ENCODE data around the gene PARD3. TPM values are rescaled to one million over a fixed set of nuclear protein-coding genes. Genes with fewer than 3 reads are reported as not detected.

PARD3 gene
- total and polyA plus RNA-seq, 2 donors (not counting 3 experiments of a cell fraction or from before 2014, with no cell fraction given): 7.3 to 24.1 TPM

- H3K27me3 ChIP-seq (ENCODE audit: control insufficient read depth in 2 of 2, insufficient read depth in 2 of 2, low read length in 2 of 2): no peaks in the 10 kb centered on the region
- no peaks in the 10 kb centered on the region for H3K4me1 ChIP-seq (ENCODE audit: control insufficient read depth, extremely low read depth, insufficient read depth, low read length)
- no TSS peak for BruUV-seq (replicated peaks)
- no peaks in the 10 kb centered on the region for H3K79me2 ChIP-seq (ENCODE audit: control insufficient read depth, insufficient read depth, low read length)
- no peak overlapping the region for H2AFZ ChIP-seq (ENCODE audit: low read depth, low read length)
- CTCF ChIA-PET: no interaction called here
- no peak overlapping the region for H3K27ac ChIP-seq (ENCODE audit: insufficient read depth, low read depth, low read length)
- POLR2A ChIA-PET: no interaction called here
- dilution Hi-C loops (cut with MboI; ENCODE audit: extremely low pct_ligation_motif_present, low sequenced_read_pairs) (no loop called here), intact Hi-C loops (cut with micrococcal nuclease) (no loop called here)
- TF ChIP-seq, protein P1, sequence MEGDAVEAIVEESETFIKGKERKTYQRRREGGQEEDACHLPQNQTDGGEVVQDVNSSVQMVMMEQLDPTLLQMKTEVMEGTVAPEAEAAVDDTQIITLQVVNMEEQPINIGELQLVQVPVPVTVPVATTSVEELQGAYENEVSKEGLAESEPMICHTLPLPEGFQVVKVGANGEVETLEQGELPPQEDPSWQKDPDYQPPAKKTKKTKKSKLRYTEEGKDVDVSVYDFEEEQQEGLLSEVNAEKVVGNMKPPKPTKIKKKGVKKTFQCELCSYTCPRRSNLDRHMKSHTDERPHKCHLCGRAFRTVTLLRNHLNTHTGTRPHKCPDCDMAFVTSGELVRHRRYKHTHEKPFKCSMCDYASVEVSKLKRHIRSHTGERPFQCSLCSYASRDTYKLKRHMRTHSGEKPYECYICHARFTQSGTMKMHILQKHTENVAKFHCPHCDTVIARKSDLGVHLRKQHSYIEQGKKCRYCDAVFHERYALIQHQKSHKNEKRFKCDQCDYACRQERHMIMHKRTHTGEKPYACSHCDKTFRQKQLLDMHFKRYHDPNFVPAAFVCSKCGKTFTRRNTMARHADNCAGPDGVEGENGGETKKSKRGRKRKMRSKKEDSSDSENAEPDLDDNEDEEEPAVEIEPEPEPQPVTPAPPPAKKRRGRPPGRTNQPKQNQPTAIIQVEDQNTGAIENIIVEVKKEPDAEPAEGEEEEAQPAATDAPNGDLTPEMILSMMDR (IDR thresholded peaks at IDR 0.05; ENCODE audit: extremely low read depth in 1 of 2, insufficient read depth in 1 of 2, low read depth in 1 of 2, low read length in 2 of 2): no peak
- TF ChIP-seq POLR2AphosphoS5 (IDR thresholded peaks at IDR 0.05; ENCODE audit: insufficient read depth, low read depth, low read length) (no peak), EZH2 (IDR thresholded peaks at IDR 0.05; ENCODE audit: borderline replicate concordance, low read depth, low read length, severe bottlenecking) (no peak), GATA2 (IDR thresholded peaks at IDR 0.05; ENCODE audit: insufficient read depth, insufficient read length, low read depth, low read length) (no peak), POLR2A (IDR thresholded peaks at IDR 0.05; ENCODE audit: low read depth, low read length) (no peak), MYC (IDR thresholded peaks at IDR 0.05; ENCODE audit: low read depth, low read length) (no peak), MAX (IDR thresholded peaks at IDR 0.05; ENCODE audit: insufficient read depth, insufficient read length) (no peak), FOS (IDR thresholded peaks at IDR 0.05; ENCODE audit: borderline replicate concordance, insufficient read depth, low read length) (no peak), JUN (IDR thresholded peaks at IDR 0.05; ENCODE audit: borderline replicate concordance, insufficient read depth, insufficient read length, low read depth) (no peak)
- FAIRE-seq (no peak), DNase-seq (ENCODE audit: low read depth, low spot score) (no peak)
- no peak overlapping the region for H3K4me3 ChIP-seq (replicated peaks in 1 of 3; ENCODE audit: insufficient read depth in 1 of 3, low read depth in 1 of 3, low read length in 3 of 3)
- H3K4me2 ChIP-seq (ENCODE audit: insufficient read depth, low read length): no peak overlapping the region
- H3K9me3 ChIP-seq (replicated peaks; ENCODE audit: control insufficient read depth, insufficient read depth, low read length): no peaks in the 10 kb centered on the region
- no peaks in the 10 kb centered on the region for H4K20me1 ChIP-seq (replicated peaks; ENCODE audit: control insufficient read depth, extremely low read depth, insufficient read depth, low read length)
- H3K36me3 ChIP-seq (ENCODE audit: control insufficient read depth in 2 of 2, extremely low read depth in 1 of 2, insufficient read depth in 2 of 2, low read length in 2 of 2): no peaks in the 10 kb centered on the region
- no peaks in the 10 kb centered on the region for H3K9me1 ChIP-seq (replicated peaks; ENCODE audit: control insufficient read depth, extremely low read depth, insufficient read depth, low read length)
- no peak overlapping the region for H3K9ac ChIP-seq (replicated peaks; ENCODE audit: extremely low read depth, insufficient read depth, low read length)
Observed at GRCh38 chr10:34151481-34151880, 663.6 kb downstream of the PARD3 start.
